Liver (tissue), 9 donors: ENCODE measurements around the gene ARHGEF12. TPM values are rescaled to one million over a fixed set of nuclear protein-coding genes. Genes with fewer than 3 reads are reported as not detected.

Experiments used
- DNase-seq: peaks from one replicate; pipeline ENCODE4 v3.0.0-alpha.2; 2017; ENCODE audit warnings: low spot score
- H3K27ac ChIP-seq, 2 donors: one replicate each; pipeline ENCODE4 v1.7.0; 2013; ENCODE audit warnings: inconsistent platforms in 2 of 2, low read length in 2 of 2, control low read depth in 1 of 2, low read depth in 1 of 2, mild to moderate bottlenecking in 1 of 2
- H3K27me3 ChIP-seq, 4 donors: one replicate each; pipeline versions ENCODE4 v1.6.1 to v1.7.0; 2013; ENCODE audit warnings: low read length in 3 of 4, inconsistent platforms in 1 of 4, mild to moderate bottlenecking in 1 of 4, moderate library complexity in 1 of 4; ENCODE audit not compliant: control insufficient read depth in 4 of 4, insufficient read depth in 4 of 4
- H3K36me3 ChIP-seq, 4 donors: one replicate each; pipeline versions ENCODE4 v1.6.1 to v1.7.0; 2013; ENCODE audit warnings: low read length in 3 of 4, mild to moderate bottlenecking in 3 of 4, low read depth in 1 of 4, moderate library complexity in 1 of 4; ENCODE audit not compliant: control insufficient read depth in 4 of 4, insufficient read depth in 3 of 4
- H3K4me1 ChIP-seq, 4 donors: one replicate each; pipeline versions ENCODE4 v1.6.1 to v1.7.0; 2013; ENCODE audit warnings: low read length in 3 of 4, mild to moderate bottlenecking in 3 of 4, moderate library complexity in 1 of 4; ENCODE audit not compliant: control insufficient read depth in 4 of 4, insufficient read depth in 4 of 4
- H3K4me3 ChIP-seq, 3 donors: one replicate each; pipeline versions ENCODE4 v1.6.1 to v1.7.0; 2013; ENCODE audit warnings: low read length in 3 of 3, control low read depth in 1 of 3, low read depth in 1 of 3, mild to moderate bottlenecking in 1 of 3
- H3K9ac ChIP-seq, 2 donors: one replicate each; pipeline ENCODE4 v1.7.0; 2013; ENCODE audit warnings: low read length in 2 of 2, mild to moderate bottlenecking in 2 of 2, moderate library complexity in 2 of 2, control low read depth in 1 of 2, low read depth in 1 of 2
- H3K9me3 ChIP-seq, 4 donors: one replicate each; pipeline versions ENCODE4 v1.6.1 to v1.7.0; 2013; ENCODE audit warnings: low read length in 3 of 4; ENCODE audit not compliant: control insufficient read depth in 4 of 4
- ATF3 ChIP-seq: IDR thresholded peaks from 2 replicates; pipeline ENCODE4 v1.6.1; 2016; ENCODE audit warnings: antibody characterized with exemption
- CTCF ChIP-seq: fragments of 150-350 bp; IDR thresholded peaks from 2 replicates; pipeline ENCODE4 v1.5.1; 2017; ENCODE audit warnings: improper control_type of control experiment, low read depth, low read length; ENCODE audit not compliant: missing input control
- FOXA1 ChIP-seq: IDR thresholded peaks from 2 replicates; pipeline ENCODE4 v1.6.1; 2016; ENCODE audit warnings: antibody characterized with exemption
- FOXA2 ChIP-seq: IDR thresholded peaks from 2 replicates; pipeline ENCODE4 v1.6.1; 2016; ENCODE audit warnings: antibody characterized with exemption
- GABPA ChIP-seq, 2 donors: IDR thresholded peaks in 1 of 2; conservative IDR thresholded peaks in 1 of 2; 2 replicates each; pipeline ENCODE4 v1.6.1; 2016; ENCODE audit warnings: antibody characterized with exemption in 2 of 2, mild to moderate bottlenecking in 1 of 2, moderate library complexity in 1 of 2
- HNF4A ChIP-seq, 2 donors: conservative IDR thresholded peaks; 2 replicates each; pipeline ENCODE4 v1.6.1; 2016; ENCODE audit warnings: antibody characterized with exemption in 2 of 2, mild to moderate bottlenecking in 2 of 2
- HNF4G ChIP-seq: IDR thresholded peaks from 2 replicates; pipeline ENCODE4 v1.6.1; 2016; ENCODE audit warnings: antibody characterized with exemption
- JUND ChIP-seq, 2 donors: IDR thresholded peaks; 2 replicates each; pipeline ENCODE4 v1.6.1; 2016; ENCODE audit warnings: antibody characterized with exemption in 2 of 2
- NR2F2 ChIP-seq: IDR thresholded peaks from 2 replicates; pipeline ENCODE4 v1.6.1; 2016; ENCODE audit warnings: antibody characterized with exemption
- RAD21 ChIP-seq, 2 donors: IDR thresholded peaks; 2 replicates each; pipeline ENCODE4 v1.6.1; 2016; ENCODE audit warnings: antibody characterized with exemption in 2 of 2, mild to moderate bottlenecking in 2 of 2
- RXRA ChIP-seq, 2 donors: IDR thresholded peaks; 2 replicates each; pipeline ENCODE4 v1.6.1; 2017 to 2018; ENCODE audit warnings: antibody characterized with exemption in 2 of 2, mild to moderate bottlenecking in 1 of 2
- SP1 ChIP-seq: IDR thresholded peaks from 2 replicates; pipeline ENCODE4 v1.6.1; 2018; ENCODE audit warnings: antibody characterized with exemption, mild to moderate bottlenecking
- TAF1 ChIP-seq: conservative IDR thresholded peaks from 2 replicates; pipeline ENCODE4 v1.6.1; 2016; ENCODE audit warnings: antibody characterized with exemption, mild to moderate bottlenecking
- YY1 ChIP-seq: IDR thresholded peaks from 2 replicates; pipeline ENCODE4 v1.6.1; 2016; ENCODE audit warnings: antibody characterized with exemption, mild to moderate bottlenecking
- WGBS: extraction: QIAGEN DNeasy Blood & Tissue Kit; methylation state at CpG from one replicate; pipeline ENCODE4 v1.1.7; 2013; 5-methylcytosine and 5-hydroxymethylcytosine counted together
- polyA plus RNA-seq, 2 donors: library from polyadenylated mRNA; stranded (reverse) in 1 of 2; unstranded in 1 of 2; fragments of 200-250 nt in 1 of 2; fragments of >200 nt in 1 of 2; fragmentation: Nextera tagmentation in 1 of 2; extraction: Ambion mirVana in 1 of 2; gene quantifications; one replicate each; pipeline versions ENCODE4 v1.2.1 to v1.2.3, GENCODE V29; 2013 to 2015
- total RNA-seq, 2 donors: library from RNA; depleted of rRNA; stranded (reverse); fragments of >200 nt; gene quantifications; one replicate each; pipeline ENCODE4 v1.2.3, GENCODE V29; 2014
- TF ChIP-seq, protein P1 (sequence below): IDR thresholded peaks from 2 replicates; pipeline ENCODE4 v1.6.1; 2016; ENCODE audit warnings: antibody characterized with exemption
- donor health status: healthy.
- donor health status: healthy.
- donor health status: healthy.
- donor health status: healthy.
- donor health status: healthy.

The ARHGEF12 gene
- total and polyA plus RNA-seq, 4 donors = 28.0 to 169 (median 53.9) TPM

- Histone ChIP-seq H3K27me3 (no peaks in the 10 kb centered on the region), H3K4me1 (no peaks in the 10 kb centered on the region), H3K4me3 (no peak overlapping the region), H3K9me3 (no peaks in the 10 kb centered on the region), H3K27ac (no peak overlapping the region), H3K9ac (no peak overlapping the region), H3K36me3 (peaks cover 6 to 78% (median 73%) of the 10 kb centered on the region in 4 donors)
- TF ChIP-seq HNF4G (no peak), YY1 (no peak), NR2F2 (no peak), FOXA1 (no peak), RXRA (IDR thresholded peaks at IDR 0.05) (no peak), TAF1 (no peak), SP1 (no peak), HNF4A (conservative IDR thresholded peaks at IDR 0.05) (no peak)
- TF ChIP-seq, protein P1, sequence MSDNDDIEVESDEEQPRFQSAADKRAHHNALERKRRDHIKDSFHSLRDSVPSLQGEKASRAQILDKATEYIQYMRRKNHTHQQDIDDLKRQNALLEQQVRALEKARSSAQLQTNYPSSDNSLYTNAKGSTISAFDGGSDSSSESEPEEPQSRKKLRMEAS = no peak
- WGBS = 95% methylated on average over 6 of the region's 6 CpGs
- DNase-seq = no peak
Observed at GRCh38 chr11:120467627-120468026, 131.4 kb downstream of the ARHGEF12 start.

GRCh38 chr11:120471131-120471530, 134.9 kb downstream of the ARHGEF12 start:
- H3K36me3 ChIP-seq = peaks cover 15 to 88% (median 76%) of the 10 kb centered on the region in 4 donors
- WGBS = 99% methylated on average over 1 of the region's 1 CpG
- H3K9ac ChIP-seq = no peak overlapping the region
- no peak for TF ChIP-seq JUND (IDR thresholded peaks at IDR 0.05)
- no peak for TF ChIP-seq NR2F2
- no peak for TF ChIP-seq FOXA2
- H3K27ac ChIP-seq = no peak overlapping the region
- no peak overlapping the region for H3K4me3 ChIP-seq
- no peaks in the 10 kb centered on the region for H3K9me3 ChIP-seq
- H3K27me3 ChIP-seq = no peaks in the 10 kb centered on the region
- no peak for DNase-seq
- no peaks in the 10 kb centered on the region for H3K4me1 ChIP-seq

DNA sequence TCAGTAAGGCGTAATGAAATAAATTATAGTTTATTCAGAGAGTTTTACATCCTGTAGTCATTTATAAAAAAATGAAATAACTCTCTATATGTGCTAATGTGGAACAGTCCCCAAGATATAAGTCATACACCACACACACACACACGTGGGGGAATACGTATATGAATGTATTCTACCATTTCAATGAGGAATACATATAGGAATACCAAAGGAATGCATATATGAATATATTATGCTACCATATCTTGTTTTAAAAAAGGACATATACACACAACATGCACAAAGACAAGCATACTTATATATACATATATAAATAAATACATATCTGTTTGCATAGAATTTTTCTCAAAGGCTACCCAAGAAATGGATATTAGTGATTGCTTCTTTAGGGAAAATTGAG, 135.8 kb downstream of the ARHGEF12 start:
- TF ChIP-seq ATF3 (no peak), JUND (IDR thresholded peaks at IDR 0.05) (no peak)
- peaks cover 16 to 88% (median 76%) of the 10 kb centered on the region in 4 donors for H3K36me3 ChIP-seq
- WGBS = 96% methylated on average over 3 of the region's 3 CpGs

GRCh38 chr11:120473503-120473902, 137.3 kb downstream of the ARHGEF12 start:
- Histone ChIP-seq H3K27me3 (no peaks in the 10 kb centered on the region), H3K4me1 (no peaks in the 10 kb centered on the region), H3K9ac (no peak overlapping the region), H3K27ac (no peak overlapping the region), H3K9me3 (no peaks in the 10 kb centered on the region), H3K4me3 (no peak overlapping the region), H3K36me3 (peaks cover 12 to 87% (median 75%) of the 10 kb centered on the region in 4 donors)
- TF ChIP-seq CTCF = no peak
- no peak for TF ChIP-seq RAD21 (IDR thresholded peaks at IDR 0.05)
- TF ChIP-seq GABPA (IDR thresholded peaks at IDR 0.05 in 1 of 2, conservative IDR thresholded peaks at IDR 0.05 in 1 of 2) = no peak
- TF ChIP-seq HNF4G = no peak
- DNase-seq = no peak
- 92% methylated on average over 3 of the region's 3 CpGs for WGBS

More for the DNA sequence above, 135.8 kb downstream of the ARHGEF12 start:
- Histone ChIP-seq H3K9me3 (no peaks in the 10 kb centered on the region), H3K9ac (no peak overlapping the region), H3K27ac (no peak overlapping the region), H3K4me1 (no peaks in the 10 kb centered on the region), H3K4me3 (no peak overlapping the region), H3K27me3 (no peaks in the 10 kb centered on the region)
- no peak for DNase-seq
